ENCODE data around the gene PSMC5.
"Not testable (repeated sequence)": the region's sequence is repeated elsewhere in the genome, so short reads cannot be mapped to it uniquely, and the experiment has no call there.

Gene PSMC5

DNA sequence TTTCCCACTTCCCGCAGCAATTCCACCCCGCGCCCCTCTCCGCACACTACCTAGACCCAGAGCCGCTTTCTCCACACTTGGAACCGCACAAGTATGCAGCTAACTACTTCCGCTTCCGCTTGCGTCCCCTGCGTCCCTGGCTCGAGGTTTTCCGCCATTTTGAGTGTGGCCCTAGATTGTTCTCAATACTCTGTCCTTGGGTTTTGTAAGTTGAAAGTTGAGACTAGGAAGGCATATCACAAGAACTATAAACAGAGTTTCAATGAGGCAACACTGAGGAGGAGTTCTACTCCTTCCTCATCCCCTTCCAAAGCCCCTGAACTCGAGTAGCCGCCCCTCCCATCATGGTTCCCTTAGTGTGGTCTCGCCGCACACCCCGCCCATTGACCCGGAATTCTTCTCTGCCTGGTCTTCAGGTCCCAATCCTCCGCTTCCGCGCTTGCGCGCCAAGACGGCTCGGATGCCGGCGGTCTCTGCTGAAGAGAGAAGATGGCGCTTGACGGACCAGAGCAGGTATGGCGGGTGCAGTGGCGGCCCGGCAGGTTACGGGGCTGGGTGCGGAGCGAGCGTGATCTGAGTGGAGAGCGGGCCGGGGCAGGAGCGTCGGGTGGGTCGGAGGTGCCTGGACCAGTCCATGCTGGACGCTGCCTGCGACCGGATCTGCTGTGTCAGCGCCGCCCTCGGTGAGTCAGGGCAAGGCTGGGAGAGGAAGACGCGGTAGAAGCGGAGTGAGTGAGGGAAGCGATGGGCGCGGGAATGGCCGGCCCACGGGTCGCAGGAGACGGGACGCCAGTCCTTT, at the start of gene PSMC5, which contains the start of gene FTSJ3:
TSS of gene PSMC5 (plus strand) at position 430 of the 799 bp plus-strand sequence. CDS start at position 490, 60 bp downstream.
TSS of gene FTSJ3 (minus strand) at position 662 of the 799 bp plus-strand sequence. CDS start 761 bp downstream, outside the sequence.
- DNase-seq = peak; percentile 97

DNA sequence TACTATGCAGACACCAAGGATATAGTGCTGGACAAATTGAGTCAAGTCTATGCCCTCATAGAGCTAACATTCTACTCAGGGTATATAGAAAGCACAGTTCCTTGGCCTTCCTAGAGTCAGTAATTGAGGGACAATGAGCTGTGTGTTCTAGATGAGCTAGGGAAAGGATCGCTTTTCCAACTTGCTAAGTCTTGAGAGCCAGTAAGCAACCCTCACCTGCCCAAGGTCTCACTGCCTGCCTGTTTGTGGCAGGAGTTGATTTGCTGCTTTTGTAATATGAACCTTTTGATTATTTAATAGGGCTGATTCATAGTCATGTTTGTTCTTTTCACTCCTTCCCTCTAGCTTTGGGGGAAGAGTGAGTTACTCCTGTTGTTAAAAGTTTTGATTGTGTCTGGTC, 46.7 kb upstream of the PSMC5 start:
- no peak for DNase-seq

DNA sequence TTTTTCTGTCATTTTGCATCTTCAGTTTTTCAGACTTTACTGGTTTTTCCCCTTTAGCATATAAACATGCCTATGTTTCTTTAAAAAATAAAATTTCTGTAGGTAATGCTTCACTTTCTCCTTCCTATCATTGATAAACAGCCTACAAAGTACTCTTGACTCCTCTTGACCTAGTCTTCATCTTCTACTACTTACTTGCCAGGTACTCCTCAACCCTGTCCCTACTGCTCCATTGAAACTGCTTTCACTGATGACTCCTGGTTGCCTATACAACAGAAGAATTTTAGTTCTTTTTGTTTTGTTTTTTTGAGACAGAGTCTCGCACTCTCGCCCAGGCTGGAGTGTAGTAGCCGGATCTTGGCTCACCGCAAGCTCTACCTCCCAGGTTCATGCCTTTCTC, 46.3 kb upstream of the PSMC5 start:
- no peak for DNase-seq

DNA sequence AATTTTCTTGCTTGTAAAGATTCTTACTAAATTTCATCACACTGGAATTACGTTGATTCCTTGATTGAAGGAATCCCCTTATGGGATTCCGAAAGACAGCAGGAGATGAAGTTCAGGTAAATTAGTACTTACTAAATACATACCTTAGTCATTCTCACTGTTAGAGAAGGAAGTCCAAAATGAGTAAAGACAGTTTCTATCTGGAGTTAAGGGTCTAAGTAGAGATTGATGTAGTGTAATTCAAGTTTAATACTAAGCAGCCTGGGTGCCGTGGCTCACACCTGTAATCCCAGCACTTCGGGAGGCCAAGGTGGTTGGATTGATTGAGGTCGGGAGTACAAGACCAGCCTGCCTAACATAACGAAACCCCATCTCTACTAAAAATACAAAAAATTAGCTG, 43.7 kb upstream of the PSMC5 start:
- DNase-seq = no peak

DNA sequence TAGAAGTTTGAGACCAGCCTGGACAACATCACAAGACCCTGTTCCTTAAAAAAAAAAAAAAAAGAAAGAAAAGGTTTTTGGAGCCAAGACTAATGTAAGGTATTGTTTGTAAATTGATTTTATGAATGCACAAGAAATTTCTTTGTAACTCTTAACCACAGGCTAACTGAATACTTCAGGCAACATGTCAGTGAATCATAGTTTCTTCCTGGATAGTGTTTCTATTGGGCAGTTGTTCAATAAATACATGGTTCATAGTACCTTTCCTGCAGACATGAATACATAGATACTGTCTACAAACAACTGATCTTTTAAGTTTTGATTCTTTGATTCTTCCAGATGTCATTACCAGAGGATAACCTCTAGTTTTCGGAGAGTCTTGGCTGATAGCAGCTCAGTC, 41.7 kb upstream of the PSMC5 start:
- DNase-seq = no peak

DNA sequence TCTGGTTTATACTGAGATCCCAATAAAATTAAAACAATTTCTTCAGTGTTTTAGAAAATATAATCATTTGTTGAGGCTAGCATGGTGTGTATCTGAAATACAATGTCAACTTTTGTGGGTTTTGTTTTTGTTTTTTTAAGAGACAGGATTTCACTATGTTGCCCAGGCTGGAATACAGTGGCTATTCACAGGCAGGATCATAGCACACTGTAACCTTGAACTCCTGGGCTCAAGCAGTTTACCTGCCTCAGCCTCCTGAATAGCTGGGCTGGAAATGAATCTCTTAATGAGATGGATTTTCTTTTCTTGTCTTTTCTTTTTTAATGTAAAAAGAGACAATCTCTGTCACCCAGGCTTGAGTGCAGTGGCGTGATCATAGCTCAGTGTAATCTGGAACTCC, 41.1 kb upstream of the PSMC5 start:
- no peak for DNase-seq

DNA sequence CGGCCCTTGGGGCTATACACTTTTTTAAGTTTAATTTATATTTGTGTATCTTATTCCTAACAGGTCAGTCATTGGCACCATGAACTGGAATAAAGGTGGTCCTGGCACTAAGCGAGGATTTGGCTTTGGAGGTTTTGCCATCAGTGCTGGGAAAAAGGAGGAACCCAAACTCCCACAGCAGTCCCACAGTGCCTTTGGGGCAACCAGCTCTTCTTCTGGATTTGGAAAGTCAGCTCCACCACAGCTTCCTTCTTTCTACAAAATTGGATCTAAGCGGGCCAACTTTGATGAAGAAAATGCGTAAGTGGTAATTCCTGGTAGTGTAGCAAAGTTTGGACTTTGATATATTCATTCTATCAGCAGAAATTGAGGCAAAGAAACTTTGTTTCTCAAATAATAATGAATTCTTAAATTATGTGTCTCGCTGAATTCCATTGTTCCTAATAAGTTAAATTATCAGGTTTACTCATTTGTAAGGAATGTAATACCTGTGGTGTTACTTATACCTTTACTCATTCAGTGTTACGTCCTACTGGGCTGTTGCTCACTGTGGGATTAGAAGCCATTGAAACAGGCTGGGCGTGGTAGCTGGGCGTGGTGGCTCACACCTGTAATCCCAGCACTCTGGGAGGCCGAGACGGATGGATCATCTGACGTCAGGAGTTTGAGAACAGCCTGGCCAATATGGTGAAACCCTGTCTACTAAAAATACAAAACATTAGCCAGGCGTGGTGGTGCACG, 40.1 kb upstream of the PSMC5 start:
- no peak for DNase-seq

DNA sequence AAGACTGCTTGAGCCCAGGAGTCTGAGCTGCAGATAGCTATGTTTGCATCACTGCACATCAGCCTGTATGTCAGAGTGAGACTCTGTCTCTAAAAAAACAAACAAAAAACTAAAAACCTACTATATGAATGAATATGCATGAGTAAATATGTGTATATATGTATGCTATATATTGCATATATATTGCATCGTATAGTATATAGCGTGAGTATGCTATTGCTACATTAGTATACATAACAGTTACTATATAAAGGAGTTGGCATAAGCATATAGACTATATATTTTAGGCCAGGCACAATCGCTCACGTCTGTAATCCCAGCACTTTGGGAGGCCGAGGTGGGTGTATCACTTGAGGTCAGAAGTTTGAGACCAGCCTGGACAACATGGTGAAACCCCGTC, 37.2 kb upstream of the PSMC5 start:
- no peak for DNase-seq

DNA sequence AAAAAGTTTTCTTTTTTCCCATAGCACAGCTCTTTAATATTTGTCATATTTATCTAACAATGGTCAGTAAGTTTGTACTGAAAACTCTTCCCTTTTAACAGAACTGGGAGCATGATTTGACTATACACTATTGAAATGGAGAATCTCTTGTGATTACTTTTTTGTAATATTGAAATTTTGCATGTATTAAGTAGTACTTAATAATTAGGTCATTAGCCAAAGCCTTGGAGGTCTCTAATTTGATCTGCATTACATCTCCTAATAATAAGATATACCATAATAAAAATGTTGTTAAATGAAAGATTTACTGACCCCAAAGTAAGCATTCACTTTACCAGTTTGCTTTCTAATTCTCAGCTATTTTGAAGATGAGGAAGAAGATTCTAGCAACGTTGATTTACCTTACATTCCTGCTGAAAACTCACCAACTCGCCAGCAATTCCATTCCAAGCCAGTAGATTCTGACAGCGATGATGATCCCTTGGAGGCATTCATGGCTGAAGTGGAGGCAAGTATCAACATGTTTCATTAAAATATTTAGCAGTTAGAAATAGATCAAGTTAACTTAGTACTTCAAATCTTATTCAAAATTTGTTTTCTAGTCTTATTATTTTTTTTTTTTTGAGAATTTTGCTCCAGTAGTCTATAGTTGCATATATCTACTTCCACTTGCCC, 35.0 kb upstream of the PSMC5 start:
- no peak for DNase-seq

DNA sequence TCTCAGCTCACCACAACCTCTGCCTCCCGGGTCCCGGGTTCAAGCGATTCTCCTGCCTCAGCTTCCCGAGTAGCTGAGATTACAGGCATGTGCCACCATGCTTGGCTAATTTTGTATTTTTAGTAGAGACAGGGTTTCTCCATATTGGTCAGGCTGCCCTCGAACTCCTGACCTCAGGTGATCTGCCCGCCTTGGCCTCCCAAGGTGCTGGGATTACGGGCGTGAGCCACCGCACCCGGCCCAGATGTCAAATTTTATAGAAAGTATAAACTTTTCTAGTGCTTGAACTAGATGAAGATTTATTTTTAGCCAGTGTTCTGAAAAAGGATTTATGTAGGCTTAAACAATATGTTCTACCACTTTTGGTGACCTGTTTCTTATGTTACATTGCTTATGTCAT, 30.9 kb upstream of the PSMC5 start:
- DNase-seq = not testable (repeated sequence)

DNA sequence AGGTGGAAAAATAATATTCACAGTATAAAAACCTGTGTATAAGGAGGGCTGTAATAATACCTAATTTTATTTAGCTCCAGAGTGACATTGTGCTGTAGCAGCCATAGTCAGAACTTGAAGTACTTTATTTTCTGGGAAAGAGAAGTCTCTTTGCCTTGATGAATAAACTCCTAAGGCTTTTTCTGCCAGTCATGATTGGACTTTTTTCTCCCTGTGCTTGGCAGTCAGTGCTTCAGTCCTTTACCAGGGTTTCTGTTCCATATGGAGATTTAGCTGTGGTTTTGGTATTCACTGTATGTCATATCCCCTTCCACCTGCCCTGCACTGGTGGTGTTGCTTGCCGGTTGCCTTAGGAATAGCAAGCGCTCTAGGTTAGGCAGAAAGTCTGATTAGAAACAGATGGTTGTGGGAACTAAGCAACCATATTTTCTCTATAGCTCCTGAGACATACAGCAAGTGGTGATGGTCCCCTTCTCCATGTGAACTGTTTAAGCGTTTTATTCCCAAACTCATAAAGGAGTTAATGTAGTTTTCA, 28.6 kb upstream of the PSMC5 start:
- DNase-seq = no peak

DNA sequence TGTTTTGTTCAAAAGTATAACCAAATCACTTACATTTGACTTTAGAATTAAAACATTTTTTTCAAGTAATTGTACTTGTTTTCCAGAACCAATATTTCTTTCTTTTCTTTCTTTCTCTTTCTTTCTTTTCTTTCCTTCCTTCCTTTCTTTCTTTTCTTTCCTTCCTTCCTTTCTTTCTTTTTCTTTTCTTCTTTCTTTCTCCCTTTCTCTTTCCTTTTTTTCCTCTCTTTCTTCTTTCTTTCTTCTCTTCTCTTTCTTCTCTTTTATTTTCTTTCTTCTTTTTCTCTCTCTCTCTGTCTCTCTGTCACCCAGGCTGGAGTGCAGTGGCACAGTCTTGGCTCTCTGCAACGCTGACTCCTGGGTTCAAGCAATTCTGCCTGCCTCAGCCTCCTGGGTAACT, 26.4 kb upstream of the PSMC5 start:
- DNase-seq = no peak

DNA sequence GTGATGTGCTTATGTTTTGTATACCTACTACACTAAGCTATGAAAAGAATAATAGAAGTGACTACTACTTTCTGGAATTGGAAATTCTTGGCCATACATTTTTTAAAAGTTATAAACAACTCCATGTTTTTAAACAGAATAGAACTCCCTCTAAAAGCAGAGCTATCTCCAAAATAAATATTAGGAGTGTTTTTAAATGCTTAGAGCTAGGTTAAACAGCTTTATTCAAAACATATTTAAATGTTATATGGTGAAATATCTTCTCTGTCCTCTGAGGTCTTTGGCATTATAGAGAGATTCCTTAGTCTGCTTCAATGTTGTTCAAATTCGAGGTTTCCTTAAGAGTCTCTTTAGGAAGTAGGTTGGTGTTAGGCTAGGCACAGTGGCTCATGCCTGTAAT, 22.9 kb upstream of the PSMC5 start:
- no peak for DNase-seq

DNA sequence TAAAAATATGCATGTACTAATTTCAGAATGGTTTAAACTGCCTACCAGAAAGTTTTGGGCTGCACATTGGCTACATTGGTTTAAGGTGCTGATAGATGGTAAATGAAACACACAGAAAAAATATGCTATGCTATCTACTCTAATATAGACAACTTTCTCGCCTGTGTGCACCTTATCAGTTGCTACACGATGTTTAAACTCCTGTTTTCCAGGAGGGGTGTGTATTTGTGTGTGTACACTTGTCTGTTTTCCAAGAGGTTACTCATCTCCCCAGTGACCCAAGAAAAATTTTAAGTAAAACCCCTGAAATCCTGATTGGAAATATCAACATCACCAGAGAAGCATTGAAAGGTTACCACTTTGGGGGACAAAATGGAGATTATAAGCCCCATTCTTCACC, 21.6 kb upstream of the PSMC5 start:
- no peak for DNase-seq

DNA sequence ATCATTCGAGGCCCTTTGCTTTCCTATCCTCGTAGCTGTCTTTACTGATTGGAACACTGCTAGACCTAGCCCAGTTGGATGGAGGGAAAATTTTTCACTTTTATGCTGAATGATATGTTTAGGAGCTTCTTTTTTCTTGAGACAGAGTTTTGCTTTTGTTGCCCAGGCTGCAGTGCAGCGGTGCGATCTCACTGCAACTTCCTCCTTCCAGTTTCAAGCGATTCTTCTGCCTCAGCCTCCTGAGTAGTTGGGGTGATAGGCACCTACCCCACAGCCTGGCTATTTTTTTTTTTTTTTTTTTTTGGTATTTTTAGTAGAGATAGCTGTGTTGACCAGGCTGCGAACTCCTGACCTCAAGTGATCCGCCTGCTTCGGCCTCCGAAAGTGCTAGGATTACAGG, 17.3 kb upstream of the PSMC5 start:
- DNase-seq = no peak

DNA sequence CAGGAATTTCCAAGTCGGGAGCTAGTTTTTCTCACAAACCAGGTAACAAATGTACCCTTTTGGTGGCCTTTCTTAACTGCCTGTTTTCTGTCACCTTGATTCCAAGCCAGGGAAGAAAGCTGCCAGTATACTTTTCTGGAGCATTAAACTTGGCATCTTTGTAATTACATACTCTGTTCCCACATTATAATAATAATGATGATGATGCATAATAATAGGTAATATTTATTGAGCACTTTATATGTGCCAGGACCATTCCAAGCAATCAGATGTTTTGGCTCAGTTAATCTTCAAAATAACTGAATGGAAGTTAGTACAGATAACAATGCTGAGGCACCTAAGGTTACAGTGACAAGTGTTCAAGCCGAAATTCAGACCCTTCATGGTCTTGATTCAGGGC, 11.1 kb upstream of the PSMC5 start:
- no peak for DNase-seq

DNA sequence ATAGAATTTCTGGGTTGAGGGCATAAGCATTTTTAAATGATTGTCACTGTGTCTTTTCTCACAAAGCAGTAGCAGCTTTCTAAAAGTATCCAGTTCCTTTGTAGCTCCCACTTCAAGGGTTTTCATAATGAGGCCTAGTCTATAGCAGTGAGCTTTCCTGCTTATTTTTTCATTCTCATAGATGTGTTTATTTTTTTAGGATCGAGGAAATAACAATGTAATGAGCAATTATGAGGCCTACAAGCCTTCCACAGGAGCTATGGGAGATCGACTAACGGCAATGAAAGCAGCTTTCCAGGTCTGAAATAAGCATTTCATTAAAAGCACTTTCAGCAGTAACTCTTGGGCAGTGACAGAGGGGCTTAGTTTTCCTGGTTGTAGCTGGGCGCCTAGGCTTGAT, 10.6 kb upstream of the PSMC5 start:
- DNase-seq = no peak

DNA sequence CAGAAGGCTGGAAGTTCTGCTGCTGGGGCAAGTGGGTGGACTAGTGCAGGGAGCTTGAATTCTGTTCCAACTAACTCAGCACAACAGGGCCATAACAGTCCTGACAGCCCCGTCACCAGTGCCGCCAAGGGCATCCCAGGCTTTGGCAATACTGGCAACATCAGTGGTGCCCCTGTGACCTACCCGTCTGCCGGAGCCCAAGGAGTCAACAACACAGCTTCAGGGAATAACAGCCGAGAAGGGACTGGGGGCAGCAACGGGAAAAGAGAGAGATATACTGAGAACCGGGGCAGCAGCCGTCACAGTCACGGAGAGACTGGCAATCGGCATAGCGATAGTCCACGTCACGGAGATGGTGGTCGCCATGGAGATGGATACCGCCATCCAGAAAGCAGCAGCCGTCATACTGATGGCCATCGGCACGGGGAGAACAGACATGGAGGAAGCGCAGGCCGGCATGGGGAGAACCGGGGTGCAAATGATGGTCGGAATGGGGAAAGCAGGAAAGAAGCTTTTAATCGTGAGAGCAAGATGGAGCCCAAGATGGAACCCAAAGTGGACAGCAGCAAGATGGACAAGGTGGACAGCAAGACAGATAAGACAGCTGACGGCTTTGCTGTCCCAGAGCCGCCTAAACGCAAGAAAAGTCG, 9.4 kb upstream of the PSMC5 start:
- no peak for DNase-seq

DNA sequence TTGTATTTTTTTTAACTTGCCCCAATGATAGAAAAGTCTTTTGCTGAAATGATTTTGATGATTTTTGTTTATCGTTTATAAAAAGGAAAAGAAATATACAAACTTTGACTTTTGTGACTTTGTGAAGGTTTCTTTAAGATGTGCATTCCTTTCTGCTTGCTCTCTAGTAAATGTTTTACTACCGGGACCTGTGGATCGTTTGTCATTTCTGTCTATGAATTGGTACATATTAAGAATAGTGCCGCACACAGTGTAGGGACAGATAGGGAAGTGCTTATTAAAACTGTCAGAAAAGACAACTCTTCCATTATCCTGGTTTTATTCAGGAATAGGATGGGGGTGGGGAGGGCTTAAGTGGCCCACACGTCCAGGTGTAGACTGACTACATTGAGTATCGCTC, 8.1 kb upstream of the PSMC5 start:
- no peak for DNase-seq

DNA sequence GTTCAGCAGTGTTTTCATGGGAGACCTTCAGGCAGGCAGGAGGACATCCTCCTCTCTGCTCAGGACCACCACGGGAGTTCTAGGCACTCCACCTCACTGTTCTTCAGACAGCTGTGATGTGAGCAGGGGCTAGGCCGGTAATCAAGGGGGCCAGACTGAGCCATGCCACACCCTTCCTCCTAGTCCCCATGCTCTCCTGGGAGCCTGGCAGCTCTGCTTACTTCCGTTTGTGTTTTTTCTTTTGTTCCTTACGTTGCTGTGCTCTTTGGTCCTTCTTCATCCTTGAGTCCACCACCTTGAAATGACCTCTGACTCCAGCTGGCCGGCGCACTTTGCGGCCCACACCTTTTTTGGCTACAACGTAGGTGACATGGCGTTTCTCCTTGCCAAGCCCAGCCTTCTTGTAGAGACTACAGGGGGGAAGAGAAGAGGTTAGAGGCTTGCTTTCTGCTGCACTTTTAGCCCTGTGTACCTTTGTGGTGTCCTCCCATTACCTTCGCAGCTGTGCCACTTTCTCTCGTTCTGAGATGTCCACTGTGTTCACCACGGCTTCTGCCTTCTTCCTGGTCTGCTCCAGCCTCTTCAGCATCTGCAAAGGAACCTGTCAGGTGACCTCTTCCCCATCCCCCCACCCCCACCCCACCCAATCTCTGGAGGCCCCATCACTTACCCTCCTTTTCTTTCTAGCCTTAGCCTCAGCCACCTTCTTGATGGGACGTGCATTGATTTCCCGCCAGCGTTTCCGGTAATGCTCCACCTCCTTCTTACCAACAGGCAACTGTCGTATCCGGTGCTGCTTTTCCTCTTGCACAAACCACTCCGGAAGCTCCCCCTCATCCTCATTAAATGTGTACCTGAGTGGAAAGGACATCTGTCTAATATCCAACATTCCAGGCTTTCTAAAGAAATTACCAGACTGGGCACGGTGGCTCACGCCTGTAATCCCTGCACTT, 7.4 kb upstream of the PSMC5 start:
- no peak for DNase-seq

DNA sequence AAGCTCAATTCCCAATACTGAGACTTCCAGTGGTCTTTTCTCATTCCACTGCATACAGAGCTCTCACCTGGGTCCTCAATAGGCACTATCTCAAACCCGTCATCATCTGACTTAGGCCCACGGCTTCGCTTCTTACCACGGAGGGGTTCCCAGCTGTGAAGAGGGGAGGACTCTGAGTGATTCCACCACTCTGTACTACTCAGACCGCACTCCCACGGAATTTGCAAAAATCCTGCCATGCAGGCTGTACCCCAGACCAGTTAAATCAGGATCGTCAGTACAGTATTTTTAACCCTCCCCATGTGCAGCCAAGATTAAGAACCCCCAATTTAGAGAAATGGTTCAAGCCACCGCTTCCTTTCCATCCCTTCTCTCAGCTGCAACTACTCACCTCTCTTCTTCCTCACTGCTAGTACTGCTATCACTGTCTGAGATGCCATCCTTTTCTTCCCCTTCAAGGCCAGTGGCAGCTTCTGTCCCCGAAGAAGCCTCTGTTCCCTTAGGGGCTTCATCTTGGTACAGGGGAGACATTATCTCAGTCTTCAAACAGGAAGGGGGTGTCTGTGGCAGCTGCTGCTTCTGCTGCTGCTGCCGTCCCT, 6.2 kb upstream of the PSMC5 start:
- no peak for DNase-seq
